Stimulated activated memory B cell treated with anti-CD40 and anti-IgM and Interleukin-4, amounts not matched to agents 10 μg/mL and 1 μg/mL and 100 μg/mL, for 72 hours (primary cell): ENCODE data around the gene HOXC12.

ENCODE experiments used
- ATAC-seq: fragments of 150-1000 bp; cut with Tn5 transposase; 2 replicates; pipeline ENCODE4 v1.10.0; 2021
- H3K27ac Mint-ChIP-seq: one replicate; pipeline ENCODE4 v1.8.0; 2022; ENCODE audit warnings: mild to moderate bottlenecking, mixed read lengths
- H3K27me3 Mint-ChIP-seq: one replicate; pipeline ENCODE4 v1.8.0; 2022; ENCODE audit warnings: mixed read lengths
- H3K36me3 Mint-ChIP-seq: one replicate; pipeline ENCODE4 v1.8.0; 2022; ENCODE audit warnings: mixed read lengths
- H3K4me1 Mint-ChIP-seq: one replicate; pipeline ENCODE4 v1.8.0; 2022; ENCODE audit warnings: mixed read lengths
- H3K4me3 Mint-ChIP-seq: one replicate; pipeline ENCODE4 v1.8.0; 2022; ENCODE audit warnings: mild to moderate bottlenecking, moderate library complexity, mixed read lengths
- H3K9me3 Mint-ChIP-seq: one replicate; pipeline ENCODE4 v1.8.0; 2022; ENCODE audit warnings: mixed read lengths

HOXC12 gene

GRCh38 chr12:53937596-53938325, 16.9 kb upstream of the HOXC12 start:
- H3K4me3 Mint-ChIP-seq: no peak overlapping the region
- no peak for ATAC-seq
- no peak overlapping the region for H3K27ac Mint-ChIP-seq
- no peaks in the 10 kb centered on the region for H3K36me3 Mint-ChIP-seq
- peaks cover 93% of the 10 kb centered on the region for H3K27me3 Mint-ChIP-seq
- H3K4me1 Mint-ChIP-seq: peaks cover 12% of the 10 kb centered on the region
- H3K9me3 Mint-ChIP-seq: no peaks in the 10 kb centered on the region

GRCh38 chr12:53938326-53939140, 16.2 kb upstream of the HOXC12 start, which contains the start of gene HOXC13:
TSS of gene HOXC13 (plus strand) at chr12:53938831. CDS start at chr12:53938907, 76 bp downstream.
- peaks cover 93% of the 10 kb centered on the region for H3K27me3 Mint-ChIP-seq
- no peak within 1 kb of the TSS for H3K27ac Mint-ChIP-seq
- no peaks in the 10 kb centered on the region for H3K9me3 Mint-ChIP-seq
- no peak for ATAC-seq
- peaks cover 12% of the 10 kb centered on the region for H3K4me1 Mint-ChIP-seq
- H3K4me3 Mint-ChIP-seq: no peak within 1 kb of the TSS
- H3K36me3 Mint-ChIP-seq: no peaks in the 10 kb centered on the region

- Mint-ChIP-seq H3K27ac (no peak overlapping the region), H3K27me3 (peaks cover 93% of the 10 kb centered on the region), H3K9me3 (no peaks in the 10 kb centered on the region), H3K36me3 (no peaks in the 10 kb centered on the region), H3K4me1 (peaks cover 12% of the 10 kb centered on the region), H3K4me3 (no peak overlapping the region)
- no peak for ATAC-seq
These were observed 15.3 kb upstream of the HOXC12 start for GRCh38 chr12:53939141-53940108.

- peaks cover 13% of the 10 kb centered on the region for H3K4me1 Mint-ChIP-seq
- peaks cover 93% of the 10 kb centered on the region for H3K27me3 Mint-ChIP-seq
- H3K9me3 Mint-ChIP-seq: no peaks in the 10 kb centered on the region
- H3K36me3 Mint-ChIP-seq: no peaks in the 10 kb centered on the region
- no peak overlapping the region for H3K4me3 Mint-ChIP-seq
- no peak overlapping the region for H3K27ac Mint-ChIP-seq
- ATAC-seq: no peak
These were observed 14.2 kb upstream of the HOXC12 start for GRCh38 chr12:53940443-53941014.

GRCh38 chr12:53941187-53941586, 13.5 kb upstream of the HOXC12 start:
- H3K4me3 Mint-ChIP-seq: no peak overlapping the region
- ATAC-seq: no peak
- peaks cover 93% of the 10 kb centered on the region for H3K27me3 Mint-ChIP-seq
- no peaks in the 10 kb centered on the region for H3K36me3 Mint-ChIP-seq
- no peaks in the 10 kb centered on the region for H3K9me3 Mint-ChIP-seq
- no peak overlapping the region for H3K27ac Mint-ChIP-seq
- H3K4me1 Mint-ChIP-seq: peaks cover 7% of the 10 kb centered on the region

- Mint-ChIP-seq H3K9me3 (no peaks in the 10 kb centered on the region), H3K27ac (no peak overlapping the region), H3K4me1 (peaks cover 7% of the 10 kb centered on the region), H3K4me3 (no peak overlapping the region), H3K27me3 (peaks cover 93% of the 10 kb centered on the region), H3K36me3 (no peaks in the 10 kb centered on the region)
- ATAC-seq: no peak
These were observed 13.0 kb upstream of the HOXC12 start for GRCh38 chr12:53941750-53942149.

- no peak for ATAC-seq
- Mint-ChIP-seq H3K4me1 (peaks cover 7% of the 10 kb centered on the region), H3K36me3 (no peaks in the 10 kb centered on the region), H3K9me3 (no peaks in the 10 kb centered on the region), H3K27ac (no peak overlapping the region), H3K27me3 (peaks cover 87% of the 10 kb centered on the region), H3K4me3 (no peak overlapping the region)
These were observed 12.2 kb upstream of the HOXC12 start for GRCh38 chr12:53942467-53942997.

- Mint-ChIP-seq H3K4me1 (peaks cover 7% of the 10 kb centered on the region), H3K36me3 (no peaks in the 10 kb centered on the region), H3K27ac (no peak overlapping the region), H3K27me3 (peaks cover 93% of the 10 kb centered on the region), H3K4me3 (no peak overlapping the region), H3K9me3 (no peaks in the 10 kb centered on the region)
- ATAC-seq: no peak
These were observed 10.5 kb upstream of the HOXC12 start for GRCh38 chr12:53944209-53944608.

GRCh38 chr12:53944907-53945847, 9.5 kb upstream of the HOXC12 start:
- Mint-ChIP-seq H3K4me3 (no peak overlapping the region), H3K9me3 (no peaks in the 10 kb centered on the region), H3K4me1 (peaks cover 7% of the 10 kb centered on the region), H3K36me3 (no peaks in the 10 kb centered on the region), H3K27ac (no peak overlapping the region), H3K27me3 (peaks cover 94% of the 10 kb centered on the region)
- ATAC-seq: no peak

GRCh38 chr12:53947743-53948142, 7.0 kb upstream of the HOXC12 start:
- Mint-ChIP-seq H3K9me3 (no peaks in the 10 kb centered on the region), H3K36me3 (no peaks in the 10 kb centered on the region), H3K27me3 (peaks cover 94% of the 10 kb centered on the region), H3K4me1 (peaks cover 18% of the 10 kb centered on the region), H3K27ac (no peak overlapping the region), H3K4me3 (no peak overlapping the region)
- ATAC-seq: no peak

- no peaks in the 10 kb centered on the region for H3K36me3 Mint-ChIP-seq
- no peak overlapping the region for H3K27ac Mint-ChIP-seq
- H3K9me3 Mint-ChIP-seq: peaks cover 3% of the 10 kb centered on the region
- peaks cover 94% of the 10 kb centered on the region for H3K27me3 Mint-ChIP-seq
- H3K4me3 Mint-ChIP-seq: no peak overlapping the region
- peaks cover 18% of the 10 kb centered on the region for H3K4me1 Mint-ChIP-seq
- no peak for ATAC-seq
These were observed 5.8 kb upstream of the HOXC12 start for GRCh38 chr12:53948650-53949593.

GRCh38 chr12:53949631-53950436, 4.9 kb upstream of the HOXC12 start:
- H3K36me3 Mint-ChIP-seq: no peaks in the 10 kb centered on the region
- peaks cover 94% of the 10 kb centered on the region for H3K27me3 Mint-ChIP-seq
- no peak overlapping the region for H3K4me3 Mint-ChIP-seq
- no peak overlapping the region for H3K27ac Mint-ChIP-seq
- ATAC-seq: no peak
- peaks cover 3% of the 10 kb centered on the region for H3K9me3 Mint-ChIP-seq
- H3K4me1 Mint-ChIP-seq: peaks cover 16% of the 10 kb centered on the region
